Naive thymus-derived CD4-positive, alpha-beta T cell (primary cell): ENCODE data around the gene HDAC8. TPM values are rescaled to one million over a fixed set of nuclear protein-coding genes. Genes with fewer than 3 reads are reported as not detected.
A peak's percentile ranks its signal among the peaks of the same experiment; 100 is the strongest.

Experiments used
- ATAC-seq: fragments of 150-1000 bp; cut with Tn5 transposase; 2 replicates; pipeline ENCODE4 v1.10.0; 2021; ENCODE audit warnings: mild to moderate bottlenecking, moderate library complexity
- CTCF ChIA-PET: fragments of 350-600 bp; sonication (Branson Sonifier 250); formaldehyde crosslinking; loops from one replicate; lab custom pipeline; 2021; ENCODE audit warnings: antibody characterized with exemption; lab: Charles Lee
- POLR2A ChIA-PET: fragments of 350-600 bp; sonication (Branson Sonifier 250); formaldehyde crosslinking; loops from one replicate; lab custom pipeline; 2021; ENCODE audit warnings: antibody characterized with exemption, inconsistent platforms; lab: Charles Lee
- DNase-seq, 9 donors: peaks; one replicate each; pipeline versions ENCODE4 v3.0.0 to v3.0.0-alpha.2; 2020 to 2022; ENCODE audit warnings: mixed read lengths in 1 of 9
- H3K27ac ChIP-seq: one replicate; pipeline ENCODE4 v1.7.0; 2013; ENCODE audit warnings: mild to moderate bottlenecking, low read depth, low read length, moderate library complexity
- H3K27me3 ChIP-seq, 2 donors: one replicate each; pipeline ENCODE4 v1.7.0; 2013; ENCODE audit warnings: low read length in 2 of 2, mild to moderate bottlenecking in 2 of 2, moderate library complexity in 2 of 2; ENCODE audit not compliant: control insufficient read depth in 2 of 2, insufficient read depth in 2 of 2
- H3K36me3 ChIP-seq, 3 experiments: 1 replicate in 2 of 3; 2 replicates in 1 of 3; pipeline ENCODE4 v1.7.0; 2013; ENCODE audit warnings: low read length in 3 of 3, mild to moderate bottlenecking in 3 of 3, moderate library complexity in 1 of 3; ENCODE audit not compliant: insufficient read depth in 3 of 3, control insufficient read depth in 2 of 3
- H3K4me1 ChIP-seq, 2 donors: one replicate each; pipeline ENCODE4 v1.7.0; 2013; ENCODE audit warnings: low read length in 2 of 2, mild to moderate bottlenecking in 2 of 2, moderate library complexity in 1 of 2; ENCODE audit not compliant: control insufficient read depth in 2 of 2, insufficient read depth in 2 of 2
- H3K4me3 ChIP-seq: 2 replicates; pipeline ENCODE4 v1.7.0; 2013; ENCODE audit warnings: mild to moderate bottlenecking, low read length
- H3K9me3 ChIP-seq, 3 experiments: 1 replicate in 2 of 3; 2 replicates in 1 of 3; pipeline ENCODE4 v1.7.0; 2013; ENCODE audit warnings: low read length in 3 of 3; ENCODE audit not compliant: control insufficient read depth in 2 of 3
- H3K27ac Mint-ChIP-seq, 9 donors: one replicate each; pipeline ENCODE4 v1.8.0; 2020 to 2022; ENCODE audit warnings: mixed read lengths in 9 of 9, mild to moderate bottlenecking in 8 of 9, moderate library complexity in 5 of 9, inconsistent platforms in 2 of 9
- H3K27me3 Mint-ChIP-seq, 5 donors: one replicate each; pipeline ENCODE4 v1.8.0; 2021 to 2022; ENCODE audit warnings: mixed read lengths in 5 of 5, mild to moderate bottlenecking in 1 of 5
- H3K36me3 Mint-ChIP-seq, 5 donors: one replicate each; pipeline ENCODE4 v1.8.0; 2020 to 2022; ENCODE audit warnings: mixed read lengths in 5 of 5, mild to moderate bottlenecking in 3 of 5, inconsistent platforms in 1 of 5
- H3K4me1 Mint-ChIP-seq, 7 donors: one replicate each; pipeline ENCODE4 v1.8.0; 2020 to 2022; ENCODE audit warnings: mixed read lengths in 7 of 7, mild to moderate bottlenecking in 3 of 7, inconsistent platforms in 1 of 7
- H3K4me3 Mint-ChIP-seq, 10 donors: one replicate each; pipeline ENCODE4 v1.8.0; 2020 to 2022; ENCODE audit warnings: mild to moderate bottlenecking in 10 of 10, mixed read lengths in 10 of 10, moderate library complexity in 6 of 10, inconsistent platforms in 2 of 10
- H3K9me3 Mint-ChIP-seq, 11 donors: one replicate each; pipeline ENCODE4 v1.8.0; 2020 to 2022; ENCODE audit warnings: mixed read lengths in 11 of 11, mild to moderate bottlenecking in 4 of 11, inconsistent platforms in 1 of 11, moderate library complexity in 1 of 11
- intact Hi-C, 2 donors: fragments of 100-400 bp; cut with micrococcal nuclease; formaldehyde crosslinking; loops; one replicate each; pipeline ENCODE4 v1.15.1; 2023
- polyA plus RNA-seq, 2 donors: library from polyadenylated mRNA; unstranded; fragments of 300-500 nt; fragmentation: Illumina TruSeq; gene quantifications; one replicate each; pipeline ENCODE4 v1.2.3, GENCODE V29; 2021
- total RNA-seq, 6 experiments: library from RNA in 5 of 6; stranded (reverse) in 5 of 6; gene quantifications; 1 replicate in 5 of 6; 2 replicates in 1 of 6; pipeline ENCODE4 v1.2.3 and lab custom pipeline; 2021 to 2026

The HDAC8 gene
- total and polyA plus RNA-seq, 7 experiments from 2014 or later, result 11.9 to 30.6 (median 14.8) TPM

GRCh38 chrX:72545990-72546389 is 26.7 kb downstream of the HDAC8 start:
- no peaks in the 10 kb centered on the region for H3K9me3 Mint-ChIP-seq
- H3K36me3 Mint-ChIP-seq, result peaks cover 5 to 53% (median 20%) of the 10 kb centered on the region in 5 donors
- H3K27ac Mint-ChIP-seq, result no peak overlapping the region
- Histone ChIP-seq H3K9me3 (no peaks in the 10 kb centered on the region), H3K27ac (no peak overlapping the region), H3K4me1 (no peaks in the 10 kb centered on the region), H3K27me3 (no peaks in the 10 kb centered on the region), H3K36me3 (no peaks in the 10 kb centered on the region), H3K4me3 (no peak overlapping the region)
- intact Hi-C loops, result no loop called here
- no peaks in the 10 kb centered on the region for H3K27me3 Mint-ChIP-seq
- DNase-seq (no peak), ATAC-seq (no peak)
- H3K4me1 Mint-ChIP-seq, result peaks cover 0 to 11% (median 4%) of the 10 kb centered on the region in 7 donors
- CTCF ChIA-PET, result no interaction called here
- POLR2A ChIA-PET, result no interaction called here
- no peak overlapping the region for H3K4me3 Mint-ChIP-seq

- H3K9me3 Mint-ChIP-seq, result no peaks in the 10 kb centered on the region
- ATAC-seq (no peak), DNase-seq (no peak)
- no peak overlapping the region for H3K4me3 ChIP-seq
- H3K27ac ChIP-seq, result no peak overlapping the region
- intact Hi-C loops, result loop anchor here in 1 of 2 donors (2.0 kb wide), 1 partner anchor 296 kb away; no protein-coding TSS in a partner anchor
- H3K27ac Mint-ChIP-seq, result no peak overlapping the region
- H3K36me3 Mint-ChIP-seq, result peaks cover 3 to 30% (median 9%) of the 10 kb centered on the region in 5 donors
- H3K27me3 ChIP-seq, result no peaks in the 10 kb centered on the region
- no peaks in the 10 kb centered on the region for H3K36me3 ChIP-seq
- no peaks in the 10 kb centered on the region for H3K27me3 Mint-ChIP-seq
- no peaks in the 10 kb centered on the region for H3K9me3 ChIP-seq
- peaks cover 0 to 5% (median 0%) of the 10 kb centered on the region in 7 donors for H3K4me1 Mint-ChIP-seq
- H3K4me1 ChIP-seq, result no peaks in the 10 kb centered on the region
- POLR2A ChIA-PET, result no interaction called here
- no peak overlapping the region for H3K4me3 Mint-ChIP-seq
- CTCF ChIA-PET, result no interaction called here
Measured at GRCh38 chrX:72540318-72540717, 32.3 kb downstream of the HDAC8 start.

DNA sequence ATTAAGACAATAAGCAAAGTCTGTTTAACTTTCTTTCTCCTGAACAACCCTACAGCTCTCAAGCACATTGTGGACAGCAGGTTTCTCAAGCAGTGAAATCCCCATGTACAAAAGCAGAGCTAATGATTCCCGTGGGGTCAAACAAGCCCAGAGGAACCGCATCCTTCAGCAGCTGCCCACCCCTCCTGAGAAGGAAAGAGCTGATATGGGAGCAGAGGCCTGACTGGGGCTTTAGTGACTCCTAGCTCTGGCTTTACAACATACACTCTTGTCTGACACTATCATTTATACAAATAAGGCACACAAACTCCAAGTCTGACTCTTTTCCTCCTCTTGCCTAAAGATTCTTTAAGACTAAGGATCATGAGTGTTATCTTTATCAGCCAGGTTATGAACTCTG is 32.8 kb downstream of the HDAC8 start:
- ChIA-PET CTCF (interaction anchor here (0.5 kb wide), 1 partner anchor 159 kb away, joined by 4 read pairs; no protein-coding TSS in a partner anchor), POLR2A (no interaction called here)
- DNase-seq, result no peak
- H3K4me1 ChIP-seq, result no peaks in the 10 kb centered on the region
- H3K27me3 ChIP-seq, result no peaks in the 10 kb centered on the region
- no peak overlapping the region for H3K27ac ChIP-seq
- H3K9me3 ChIP-seq, result no peaks in the 10 kb centered on the region
- no peak overlapping the region for H3K4me3 ChIP-seq
- Mint-ChIP-seq H3K9me3 (no peaks in the 10 kb centered on the region), H3K36me3 (peaks cover 2 to 26% (median 7%) of the 10 kb centered on the region in 5 donors), H3K4me1 (peaks cover 0 to 5% (median 0%) of the 10 kb centered on the region in 7 donors), H3K27ac (no peak overlapping the region), H3K27me3 (no peaks in the 10 kb centered on the region), H3K4me3 (no peak overlapping the region)
- ATAC-seq, result no peak
- no peaks in the 10 kb centered on the region for H3K36me3 ChIP-seq
- intact Hi-C loops, result loop anchor here in 1 of 2 donors (2.0 kb wide), 1 partner anchor 295 kb away; no protein-coding TSS in a partner anchor

DNA sequence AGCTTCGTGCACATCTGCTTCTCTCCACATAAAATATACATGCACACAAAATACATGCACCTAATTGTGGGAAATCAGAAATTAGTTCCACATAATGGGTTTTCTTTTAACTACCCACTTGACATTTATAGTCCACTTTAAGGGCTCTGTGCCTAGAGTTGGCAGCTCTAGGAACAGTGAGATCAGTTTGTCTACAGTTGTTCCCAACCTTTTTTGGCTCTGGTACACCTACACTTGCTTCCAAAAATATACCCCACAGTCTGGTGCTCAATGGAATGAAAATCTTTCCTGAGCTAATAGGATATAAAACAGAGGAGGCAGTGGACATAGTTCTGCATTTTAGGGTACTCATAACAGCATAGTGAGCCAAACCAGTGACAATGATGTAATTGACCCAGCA is 36.1 kb downstream of the HDAC8 start:
- ChIA-PET POLR2A (no interaction called here), CTCF (no interaction called here)
- DNase-seq (no peak), ATAC-seq (no peak)
- Mint-ChIP-seq H3K27me3 (no peaks in the 10 kb centered on the region), H3K4me3 (no peak overlapping the region), H3K27ac (no peak overlapping the region), H3K4me1 (peaks cover 0 to 5% (median 0%) of the 10 kb centered on the region in 7 donors), H3K9me3 (no peaks in the 10 kb centered on the region), H3K36me3 (peaks cover 0 to 9% (median 0%) of the 10 kb centered on the region in 5 donors)
- Histone ChIP-seq H3K4me1 (no peaks in the 10 kb centered on the region), H3K27ac (no peak overlapping the region), H3K36me3 (no peaks in the 10 kb centered on the region), H3K9me3 (no peaks in the 10 kb centered on the region), H3K27me3 (no peaks in the 10 kb centered on the region), H3K4me3 (no peak overlapping the region)
- intact Hi-C loops, result no loop called here

- no peak overlapping the region for H3K4me3 Mint-ChIP-seq
- H3K27ac ChIP-seq, result no peak overlapping the region
- H3K9me3 ChIP-seq, result no peaks in the 10 kb centered on the region
- CTCF ChIA-PET, result no interaction called here
- no peak overlapping the region for H3K27ac Mint-ChIP-seq
- no peaks in the 10 kb centered on the region for H3K27me3 Mint-ChIP-seq
- no peaks in the 10 kb centered on the region for H3K27me3 ChIP-seq
- POLR2A ChIA-PET, result no interaction called here
- no peaks in the 10 kb centered on the region for H3K36me3 ChIP-seq
- ATAC-seq, result no peak
- peaks cover 0 to 17% (median 5%) of the 10 kb centered on the region in 5 donors for H3K36me3 Mint-ChIP-seq
- H3K4me1 Mint-ChIP-seq, result peaks cover 0 to 6% (median 0%) of the 10 kb centered on the region in 7 donors
- peaks cover 0 to 5% (median 0%) of the 10 kb centered on the region in 11 donors for H3K9me3 Mint-ChIP-seq
- no peaks in the 10 kb centered on the region for H3K4me1 ChIP-seq
- H3K4me3 ChIP-seq, result no peak overlapping the region
- DNase-seq, result no peak
- intact Hi-C loops, result no loop called here
Measured at GRCh38 chrX:72532366-72532765, 40.3 kb downstream of the HDAC8 start.

- no peak overlapping the region for H3K4me3 ChIP-seq
- peaks cover 0 to 16% (median 9%) of the 10 kb centered on the region in 7 donors for H3K4me1 Mint-ChIP-seq
- CTCF ChIA-PET, result interaction anchor here (0.6 kb wide), 1 partner anchor 157 kb away, joined by 3 read pairs; no protein-coding TSS in a partner anchor
- DNase-seq (no peak), ATAC-seq (peak; percentile 78)
- POLR2A ChIA-PET, result no interaction called here
- peaks cover 6 to 33% (median 21%) of the 10 kb centered on the region in 5 donors for H3K36me3 Mint-ChIP-seq
- H3K4me3 Mint-ChIP-seq, result no peak overlapping the region
- H3K9me3 ChIP-seq, result no peaks in the 10 kb centered on the region
- no peaks in the 10 kb centered on the region for H3K27me3 Mint-ChIP-seq
- peak overlapping the region in 2 of 9 donors; percentile 25 to 68 for H3K27ac Mint-ChIP-seq
- H3K27me3 ChIP-seq, result no peaks in the 10 kb centered on the region
- peaks cover 0 to 10% (median 2%) of the 10 kb centered on the region in 11 donors for H3K9me3 Mint-ChIP-seq
- no peaks in the 10 kb centered on the region for H3K4me1 ChIP-seq
- H3K36me3 ChIP-seq, result no peaks in the 10 kb centered on the region
- intact Hi-C loops, result no loop called here
- no peak overlapping the region for H3K27ac ChIP-seq
Measured at GRCh38 chrX:72526534-72527508, 45.8 kb downstream of the HDAC8 start.
